Endothelial cell of umbilical vein (primary cell): ENCODE results near the gene DMPK. TPM values are rescaled to one million over a fixed set of nuclear protein-coding genes. Genes with fewer than 3 reads are reported as not detected.
A peak's percentile ranks its signal among the peaks of the same experiment; 100 is the strongest.

Source experiments
- BruUV-seq: library from RNA; stranded (reverse); fragments of 400-500 nt; replicated peaks from 2 replicates; lab custom pipeline; 2021; lab: Mats Ljungman, UMichigan
- CTCF ChIA-PET: fragments of 300-600, 350-600 bp; sonication (Branson Sonifier 250); formaldehyde crosslinking; loops from one replicate; lab custom pipeline; 2021; ENCODE audit warnings: antibody characterized with exemption, inconsistent platforms; lab: Charles Lee
- POLR2A ChIA-PET: fragments of 300-600, 350-600 bp; sonication (Branson Sonifier 250); formaldehyde crosslinking; loops from one replicate; lab custom pipeline; 2021; ENCODE audit warnings: antibody characterized with exemption, inconsistent platforms; lab: Charles Lee
- DNase-seq: peaks from one replicate; pipeline ENCODE4 v3.0.0-alpha.2; 2011; ENCODE audit warnings: low read depth, low spot score
- FAIRE-seq: peaks from 2 replicates; lab custom pipeline; 2011; peaks lifted over from hg19 to GRCh38; lab: Jason Lieb, UNC
- H2AFZ ChIP-seq: 2 replicates; pipeline ENCODE4 v1.6.0; 2012; ENCODE audit warnings: low read depth, low read length, control low read depth, inconsistent platforms
- H3K27ac ChIP-seq: 2 replicates; pipeline ENCODE4 v1.5.1; 2011; ENCODE audit warnings: low read depth, mild to moderate bottlenecking, control low read depth, low read length, moderate library complexity; ENCODE audit not compliant: insufficient read depth
- H3K27me3 ChIP-seq, 2 experiments: 2 replicates each; pipeline versions ENCODE4 v1.6.0 to v1.6.1; 2011; ENCODE audit warnings: low read length in 2 of 2, mixed read lengths in 1 of 2; ENCODE audit not compliant: control insufficient read depth in 2 of 2, insufficient read depth in 2 of 2
- H3K36me3 ChIP-seq, 2 experiments: 2 replicates in 1 of 2; 3 replicates in 1 of 2; pipeline ENCODE4 v1.5.1; 2011; ENCODE audit warnings: low read length in 2 of 2, mild to moderate bottlenecking in 1 of 2, moderate library complexity in 1 of 2; ENCODE audit not compliant: control insufficient read depth in 2 of 2, insufficient read depth in 2 of 2; ENCODE audit errors: extremely low read depth in 1 of 2
- H3K4me1 ChIP-seq: 3 replicates; pipeline ENCODE4 v1.5.1; 2011; ENCODE audit warnings: mild to moderate bottlenecking, low read length; ENCODE audit not compliant: control insufficient read depth, insufficient read depth; ENCODE audit errors: extremely low read depth
- H3K4me2 ChIP-seq: 2 replicates; pipeline ENCODE4 v1.6.1; 2011; ENCODE audit warnings: low read length, control low read depth, mixed read lengths; ENCODE audit not compliant: insufficient read depth
- H3K4me3 ChIP-seq, 3 experiments: fragments of 200-600 bp in 1 of 3; sonication (generic), shearing (Covaris generic) in 1 of 3; replicated peaks in 1 of 3; 2 replicates each; pipeline ENCODE4 v1.5.1; 2011 to 2016; ENCODE audit warnings: control low read depth in 3 of 3, low read length in 3 of 3, mild to moderate bottlenecking in 2 of 3, inconsistent platforms in 1 of 3, low read depth in 1 of 3, moderate library complexity in 1 of 3; ENCODE audit not compliant: insufficient read depth in 1 of 3
- H3K79me2 ChIP-seq: 2 replicates; pipeline ENCODE4 v1.6.0; 2012; ENCODE audit warnings: low read length, inconsistent platforms; ENCODE audit not compliant: control insufficient read depth, insufficient read depth
- H3K9ac ChIP-seq: replicated peaks from 2 replicates; pipeline ENCODE3; 2011; ENCODE audit warnings: low read length, control low read depth; ENCODE audit not compliant: insufficient read depth; ENCODE audit errors: extremely low read depth
- H3K9me1 ChIP-seq: replicated peaks from 3 replicates; pipeline ENCODE4 v1.6.0; 2011; ENCODE audit warnings: mild to moderate bottlenecking, low read length; ENCODE audit not compliant: control insufficient read depth, insufficient read depth; ENCODE audit errors: extremely low read depth
- H3K9me3 ChIP-seq: replicated peaks from 2 replicates; pipeline ENCODE4 v1.5.1; 2012; ENCODE audit warnings: low read length, inconsistent platforms; ENCODE audit not compliant: control insufficient read depth, insufficient read depth
- H4K20me1 ChIP-seq: replicated peaks from 2 replicates; pipeline ENCODE3; 2011; ENCODE audit warnings: mild to moderate bottlenecking, low read length; ENCODE audit not compliant: control insufficient read depth, insufficient read depth; ENCODE audit errors: extremely low read depth
- EZH2 ChIP-seq: IDR thresholded peaks from 2 replicates; pipeline ENCODE4 v1.6.1; 2012; ENCODE audit warnings: borderline replicate concordance, low read depth, mild to moderate bottlenecking, moderate library complexity, low read length, inconsistent platforms; ENCODE audit not compliant: severe bottlenecking
- FOS ChIP-seq: IDR thresholded peaks from 2 replicates; pipeline ENCODE4 v1.6.1; 2011; ENCODE audit warnings: mild to moderate bottlenecking, low read length, moderate library complexity, borderline replicate concordance; ENCODE audit not compliant: insufficient read depth
- GATA2 ChIP-seq: IDR thresholded peaks from 2 replicates; pipeline ENCODE4 v1.7.0; 2011; ENCODE audit warnings: low read depth, mild to moderate bottlenecking, moderate library complexity, mixed read lengths, low read length; ENCODE audit not compliant: insufficient read length, insufficient read depth
- JUN ChIP-seq: IDR thresholded peaks from 2 replicates; pipeline ENCODE4 v1.6.1; 2011; ENCODE audit warnings: borderline replicate concordance, low read depth; ENCODE audit not compliant: insufficient read length, insufficient read depth
- MAX ChIP-seq: IDR thresholded peaks from 2 replicates; pipeline ENCODE4 v1.6.1; 2011; ENCODE audit not compliant: insufficient read depth, insufficient read length
- MYC ChIP-seq: IDR thresholded peaks from one replicate; pipeline ENCODE4 v1.6.1; 2011; ENCODE audit warnings: mild to moderate bottlenecking, low read depth, low read length
- POLR2A ChIP-seq: IDR thresholded peaks from 2 replicates; pipeline ENCODE4 v1.6.1; 2012; ENCODE audit warnings: low read depth, mild to moderate bottlenecking, control low read depth, low read length
- POLR2AphosphoS5 ChIP-seq: IDR thresholded peaks from 2 replicates; pipeline ENCODE4 v1.6.1; 2012; ENCODE audit warnings: low read depth, mild to moderate bottlenecking, control low read depth, low read length, moderate library complexity; ENCODE audit not compliant: insufficient read depth
- dilution Hi-C: fragments of 300-500 bp; cut with MboI; formaldehyde crosslinking; loops from one replicate; pipeline ENCODE4 v1.15.0; 2019; ENCODE audit warnings: low sequenced_read_pairs; ENCODE audit not compliant: extremely low pct_ligation_motif_present
- intact Hi-C: fragments of 100-400 bp; cut with micrococcal nuclease; formaldehyde crosslinking; loops from one replicate; pipeline ENCODE4 v1.10.0; 2022
- polyA plus RNA-seq, 4 experiments: library from polyadenylated mRNA; depleted of rRNA in 3 of 4; stranded (reverse) in 3 of 4; unstranded in 1 of 4; fragments of >200 nt; gene quantifications; 2 replicates each; pipeline versions ENCODE4 v1.2.1 to v1.2.3, GENCODE V29; 2011 to 2012; ENCODE audit warnings: missing spikeins in 1 of 4
- total RNA-seq: library from RNA; stranded (reverse); gene quantifications from 2 replicates; pipeline ENCODE4 v1.2.3, GENCODE V29; 2021
- TF ChIP-seq, protein P1 (sequence below), 2 donors: IDR thresholded peaks; 1 replicate in 1 of 2; 2 replicates in 1 of 2; pipeline ENCODE4 v1.5.1; 2011; ENCODE audit warnings: low read length in 2 of 2, mild to moderate bottlenecking in 2 of 2, moderate library complexity in 2 of 2, control low read depth in 1 of 2, inconsistent platforms in 1 of 2, low read depth in 1 of 2; ENCODE audit not compliant: insufficient read depth in 1 of 2; ENCODE audit errors: extremely low read depth in 1 of 2

The DMPK gene
- total and polyA plus RNA-seq, 2 donors (not counting 3 experiments of a cell fraction or from before 2014, with no cell fraction given) = 36.6 to 73.3 TPM

- ChIA-PET CTCF (interaction anchor here (1.1 to 6.7 kb wide), 10 partner anchors 10 to 299 kb away, joined by 3 to 125 read pairs (median 22); partner anchors contain the start of genes DMPK, FBXO46, QPCTL and SNRPD2), POLR2A (interaction anchor here (0.8 to 2.4 kb wide), 6 partner anchors 11 to 283 kb away, joined by 3 to 24 read pairs (median 8); partner anchors contain the start of genes DMWD, FBXO46 and QPCTL)
- FAIRE-seq (peak; percentile 12), DNase-seq (no peak)
- no TSS peak for BruUV-seq
- Histone ChIP-seq H3K27me3 (no peaks in the 10 kb centered on the region), H4K20me1 (no peaks in the 10 kb centered on the region), H3K4me1 (peaks cover 14% of the 10 kb centered on the region), H3K9me3 (no peaks in the 10 kb centered on the region), H3K27ac (peak overlapping the region; percentile 71), H3K79me2 (peaks cover 2% of the 10 kb centered on the region), H3K9me1 (no peaks in the 10 kb centered on the region), H3K4me3 (peak overlapping the region; percentile 81 to 92 (median 82)), H3K4me2 (peak overlapping the region; percentile 90), H3K36me3 (peaks cover 0 to 3% of the 10 kb centered on the region in 2 experiments), H3K9ac (peak overlapping the region; percentile 77), H2AFZ (peak overlapping the region; percentile 66)
- intact Hi-C loops (no loop called here), dilution Hi-C loops (no loop called here)
- TF ChIP-seq EZH2 (no peak), POLR2A (no peak), MAX (no peak), JUN (no peak), GATA2 (no peak), POLR2AphosphoS5 (no peak), FOS (no peak), MYC (no peak)
- TF ChIP-seq, protein P1, sequence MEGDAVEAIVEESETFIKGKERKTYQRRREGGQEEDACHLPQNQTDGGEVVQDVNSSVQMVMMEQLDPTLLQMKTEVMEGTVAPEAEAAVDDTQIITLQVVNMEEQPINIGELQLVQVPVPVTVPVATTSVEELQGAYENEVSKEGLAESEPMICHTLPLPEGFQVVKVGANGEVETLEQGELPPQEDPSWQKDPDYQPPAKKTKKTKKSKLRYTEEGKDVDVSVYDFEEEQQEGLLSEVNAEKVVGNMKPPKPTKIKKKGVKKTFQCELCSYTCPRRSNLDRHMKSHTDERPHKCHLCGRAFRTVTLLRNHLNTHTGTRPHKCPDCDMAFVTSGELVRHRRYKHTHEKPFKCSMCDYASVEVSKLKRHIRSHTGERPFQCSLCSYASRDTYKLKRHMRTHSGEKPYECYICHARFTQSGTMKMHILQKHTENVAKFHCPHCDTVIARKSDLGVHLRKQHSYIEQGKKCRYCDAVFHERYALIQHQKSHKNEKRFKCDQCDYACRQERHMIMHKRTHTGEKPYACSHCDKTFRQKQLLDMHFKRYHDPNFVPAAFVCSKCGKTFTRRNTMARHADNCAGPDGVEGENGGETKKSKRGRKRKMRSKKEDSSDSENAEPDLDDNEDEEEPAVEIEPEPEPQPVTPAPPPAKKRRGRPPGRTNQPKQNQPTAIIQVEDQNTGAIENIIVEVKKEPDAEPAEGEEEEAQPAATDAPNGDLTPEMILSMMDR (IDR thresholded peaks at IDR 0.05; ENCODE audit: extremely low read depth in 1 of 2, insufficient read depth in 1 of 2, low read depth in 1 of 2, low read length in 2 of 2) = no peak
These were observed 13.7 kb downstream of the DMPK start for GRCh38 chr19:45768655-45768983.
